Fibroblast of skin of left quadriceps (primary cell): Measurements from ENCODE around the gene CCR9.

Experiments
- DNase-seq, 2 experiments: peaks; one replicate each; pipeline ENCODE4 v3.0.0-alpha.2; 2013; ENCODE audit warnings: low read depth in 2 of 2

The CCR9 gene

DNA sequence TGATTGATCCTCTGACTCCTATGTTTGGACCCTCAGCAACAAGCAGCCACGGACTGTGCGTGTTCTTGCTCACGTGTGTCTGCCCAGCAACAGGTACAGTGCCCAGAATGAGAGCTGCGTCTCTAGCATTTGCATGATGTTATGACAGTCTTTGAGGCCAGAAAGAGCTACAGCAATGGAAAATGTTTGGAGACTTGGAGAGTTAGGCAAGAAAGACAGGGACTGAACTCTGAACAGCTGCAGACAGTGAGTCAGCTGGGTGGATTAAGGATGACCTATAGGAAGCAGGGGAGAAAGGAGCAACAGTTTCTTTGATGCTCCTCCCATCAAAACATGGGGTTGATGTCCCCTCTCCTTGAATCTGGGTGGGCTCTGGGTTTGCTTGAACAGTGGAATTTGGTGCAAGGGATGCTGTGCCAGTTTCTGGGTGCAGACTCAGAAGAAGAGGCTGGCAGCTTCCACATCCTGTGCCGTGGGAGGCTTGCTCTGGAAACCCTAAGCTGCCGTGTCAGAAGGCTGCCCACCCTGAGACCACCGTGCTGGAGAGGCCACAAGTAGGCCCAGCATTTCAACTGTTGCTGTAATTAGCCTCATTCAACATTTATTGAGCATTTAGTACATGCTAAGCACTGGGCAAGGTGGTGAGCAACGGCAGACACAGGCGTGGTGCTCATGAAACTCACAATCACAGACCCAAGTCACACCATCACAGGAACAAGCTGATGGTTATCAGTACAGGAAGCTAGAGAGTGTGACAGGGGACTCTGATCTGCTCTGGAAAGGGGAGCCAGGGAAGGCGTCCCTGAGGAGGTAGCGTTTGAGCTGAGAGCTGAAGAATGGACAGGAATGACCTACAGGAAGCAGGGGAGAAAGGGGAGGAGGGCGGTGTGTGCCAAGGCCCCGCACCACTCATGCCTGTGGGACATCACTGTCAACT lies 21.7 kb downstream of the CCR9 start:
- no peak for DNase-seq

DNA sequence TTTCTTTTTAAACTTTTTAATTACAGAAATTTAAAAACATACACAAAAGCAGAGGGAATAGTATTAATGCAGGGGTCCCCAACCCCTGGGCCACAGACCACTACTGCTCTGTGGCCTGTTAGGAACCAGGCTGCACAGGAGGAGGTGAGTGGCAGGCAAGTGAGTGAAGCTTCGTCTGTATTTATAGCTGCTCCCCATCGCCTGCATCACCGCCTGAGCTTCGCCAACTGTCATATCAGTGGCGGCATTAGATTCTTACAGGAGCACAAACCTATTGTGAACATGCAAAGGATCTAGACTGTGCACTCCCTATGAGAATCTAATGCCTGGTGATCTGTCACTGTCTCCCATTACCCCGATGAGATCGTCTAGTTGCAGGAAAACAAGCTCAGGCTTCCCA lies 22.4 kb downstream of the CCR9 start:
- no peak for DNase-seq

DNA sequence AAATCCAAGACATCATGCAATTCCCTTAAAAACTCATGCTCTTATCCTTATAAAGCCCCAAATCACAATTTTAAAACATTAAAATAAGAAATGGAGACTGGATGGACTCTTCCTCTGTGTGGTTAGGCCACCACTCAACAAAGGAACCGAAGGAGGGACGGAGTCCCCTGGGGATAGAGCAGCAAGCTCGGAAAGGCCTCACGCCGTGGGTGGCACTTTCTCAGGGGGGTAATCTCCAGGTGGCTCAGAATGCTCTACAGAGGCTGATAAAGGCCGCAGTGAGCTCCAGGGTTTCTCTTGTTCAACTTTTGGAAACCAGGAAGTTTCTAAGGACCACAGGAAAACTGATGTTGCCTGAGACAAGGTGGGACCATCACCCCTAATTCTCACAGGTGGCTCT lies 23.2 kb downstream of the CCR9 start:
- DNase-seq = no peak

DNA sequence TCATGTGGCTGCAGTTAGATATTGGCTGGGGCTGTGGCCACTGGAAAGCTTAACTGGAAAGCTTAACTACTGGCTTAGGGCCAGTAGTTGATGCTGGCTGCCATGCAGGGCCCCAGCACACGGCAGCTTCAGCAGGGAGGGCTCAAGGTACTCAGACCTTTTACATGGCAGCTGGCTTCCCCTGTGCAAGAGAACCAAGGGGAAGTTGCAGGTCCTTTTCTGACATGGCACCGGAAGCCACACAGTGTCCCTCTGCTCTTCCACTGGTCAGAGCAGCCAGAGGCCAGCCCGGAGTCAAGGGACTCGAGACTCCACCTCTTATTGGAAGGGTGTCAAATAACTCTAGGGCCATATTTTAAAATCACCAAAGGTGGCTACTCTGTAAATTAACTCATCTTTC lies 24.5 kb downstream of the CCR9 start:
- no peak for DNase-seq

DNA sequence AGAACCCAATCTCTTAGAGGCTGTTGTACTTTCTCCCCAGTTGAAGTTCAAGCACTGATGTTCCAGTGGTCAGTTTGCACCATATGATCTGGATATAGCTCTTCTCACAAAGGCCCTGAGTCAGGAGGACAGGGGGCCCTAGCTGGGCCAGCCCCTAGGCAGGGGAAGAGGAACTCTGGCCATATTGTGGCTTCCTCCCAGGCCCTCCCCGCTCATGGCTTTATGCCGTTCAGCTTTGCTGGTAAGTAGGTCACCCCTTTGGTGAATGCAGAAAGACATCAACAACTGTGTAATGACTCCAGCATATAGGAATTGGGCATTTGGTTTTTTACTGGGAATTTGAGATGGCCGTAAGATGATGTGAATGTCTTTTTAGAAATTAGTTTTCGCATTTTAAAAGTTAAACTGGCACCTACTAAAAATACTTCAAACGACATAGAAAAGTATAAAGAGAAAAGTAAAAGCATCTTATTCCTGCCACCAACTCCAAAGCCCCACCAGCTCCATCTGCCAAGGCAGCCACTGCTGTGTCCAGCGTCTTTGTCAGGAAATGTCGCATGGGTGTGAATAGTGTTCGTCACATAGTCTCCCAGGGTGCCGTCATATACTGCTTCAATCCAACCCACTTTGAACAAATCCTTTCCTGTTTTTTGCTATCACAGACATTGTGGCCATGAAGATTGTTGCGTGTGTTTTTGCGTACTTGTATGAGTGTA lies 25.3 kb downstream of the CCR9 start:
- DNase-seq = no peak

DNA sequence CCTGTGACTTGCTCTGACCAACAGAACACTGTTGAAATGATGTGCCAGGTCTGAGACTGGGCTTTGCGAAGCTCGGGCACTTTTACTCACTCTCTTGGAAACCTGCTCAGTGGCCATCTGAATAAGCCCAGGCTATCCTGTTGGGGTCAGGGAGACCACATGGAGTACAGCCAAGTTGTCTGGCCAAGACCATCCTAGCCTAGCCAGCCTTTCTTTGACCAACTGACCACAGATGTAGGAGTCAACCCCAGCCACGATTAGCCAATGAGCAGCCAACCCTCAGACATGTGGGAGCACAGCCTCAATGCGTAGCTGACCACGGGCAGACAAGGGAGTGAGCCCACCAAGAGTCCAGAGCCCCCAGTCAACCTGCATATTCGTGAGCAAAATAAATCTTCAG lies 26.1 kb downstream of the CCR9 start:
- no peak for DNase-seq

DNA sequence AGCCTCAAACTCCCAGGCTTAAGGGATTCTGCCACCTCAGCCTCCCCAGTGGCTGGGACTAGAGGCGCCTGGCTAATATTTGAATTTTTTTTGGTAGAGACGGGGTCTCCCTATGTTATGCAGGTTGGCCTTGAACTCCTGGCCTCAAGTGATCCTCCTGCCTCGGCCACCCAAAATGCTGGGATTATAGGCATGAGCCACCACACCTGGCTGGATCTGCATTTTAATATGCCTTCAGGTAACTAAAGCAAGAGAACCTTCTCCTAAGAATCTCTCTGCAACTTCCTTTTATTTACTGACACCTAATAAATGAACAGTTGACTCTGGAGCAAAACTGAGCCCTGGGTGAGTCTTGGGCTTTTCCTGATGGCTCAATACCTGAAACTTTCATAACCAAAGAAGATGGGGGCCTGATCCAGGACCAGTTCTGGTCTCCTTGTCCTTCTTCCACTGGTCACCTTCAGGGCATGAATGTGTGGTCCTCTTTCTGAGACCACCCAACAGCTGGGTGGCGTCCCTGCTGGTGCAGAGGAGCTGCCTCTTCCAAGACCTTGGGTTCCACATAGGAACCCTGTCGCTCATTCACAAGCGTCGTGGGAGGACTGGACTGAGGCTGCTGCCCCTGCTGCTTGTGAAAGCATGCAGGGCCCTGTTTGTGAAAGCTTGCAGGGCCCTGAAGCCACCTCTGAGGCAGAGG lies 28.2 kb downstream of the CCR9 start:
- DNase-seq = no peak

DNA sequence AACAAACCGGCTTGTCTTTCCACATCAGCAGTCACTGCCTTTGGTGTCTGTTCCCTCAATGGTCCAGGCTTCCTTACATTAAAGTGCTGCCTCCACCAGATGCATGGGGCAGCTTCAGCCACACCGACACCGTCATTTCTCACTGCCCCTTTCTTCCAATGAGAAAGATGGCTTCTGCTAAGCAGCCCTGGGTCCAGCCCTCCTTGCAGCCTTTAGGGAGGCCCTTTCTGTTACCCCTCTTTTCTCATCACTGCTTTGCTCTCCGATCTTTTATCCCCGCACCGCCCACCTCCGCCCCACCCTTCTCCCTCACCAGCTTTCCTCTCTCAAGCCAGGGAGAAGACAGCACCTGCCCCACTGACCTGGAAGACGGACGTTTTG lies 28.7 kb downstream of the CCR9 start:
- DNase-seq = no peak

DNA sequence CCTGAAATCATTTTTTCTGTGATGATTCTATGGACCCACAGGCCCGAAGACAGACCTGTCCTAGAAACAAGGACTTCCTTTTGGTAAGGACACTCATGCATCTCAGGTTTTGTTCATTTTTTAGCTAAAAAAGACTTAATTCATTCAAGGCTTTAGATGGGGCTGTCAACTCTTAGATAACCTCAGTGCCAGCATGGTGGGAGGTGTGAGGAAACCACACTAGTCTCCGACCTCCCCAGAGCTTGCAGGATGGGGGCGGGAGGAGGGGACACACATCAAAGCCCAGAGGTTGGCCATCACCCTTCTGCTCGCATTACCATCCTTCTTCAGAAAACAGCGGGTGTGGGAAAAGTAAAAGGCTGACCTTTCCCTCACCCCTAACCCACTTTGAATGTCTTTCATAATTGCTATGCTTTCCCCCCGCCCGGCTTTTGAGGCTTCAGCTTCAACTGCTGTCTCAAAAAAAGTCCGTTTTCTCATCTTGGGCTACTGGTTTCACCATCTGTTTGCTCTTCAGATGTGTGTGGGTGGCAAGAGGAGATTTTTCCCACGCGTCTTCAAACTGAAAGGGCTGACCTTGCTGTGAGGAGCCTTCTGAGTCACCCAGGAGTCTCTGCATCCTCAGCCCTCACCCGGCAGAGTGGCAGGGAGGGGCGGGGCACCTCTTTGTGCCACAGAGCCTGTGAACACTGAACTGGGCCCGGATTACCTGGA lies 29.3 kb downstream of the CCR9 start:
- DNase-seq = no peak

DNA sequence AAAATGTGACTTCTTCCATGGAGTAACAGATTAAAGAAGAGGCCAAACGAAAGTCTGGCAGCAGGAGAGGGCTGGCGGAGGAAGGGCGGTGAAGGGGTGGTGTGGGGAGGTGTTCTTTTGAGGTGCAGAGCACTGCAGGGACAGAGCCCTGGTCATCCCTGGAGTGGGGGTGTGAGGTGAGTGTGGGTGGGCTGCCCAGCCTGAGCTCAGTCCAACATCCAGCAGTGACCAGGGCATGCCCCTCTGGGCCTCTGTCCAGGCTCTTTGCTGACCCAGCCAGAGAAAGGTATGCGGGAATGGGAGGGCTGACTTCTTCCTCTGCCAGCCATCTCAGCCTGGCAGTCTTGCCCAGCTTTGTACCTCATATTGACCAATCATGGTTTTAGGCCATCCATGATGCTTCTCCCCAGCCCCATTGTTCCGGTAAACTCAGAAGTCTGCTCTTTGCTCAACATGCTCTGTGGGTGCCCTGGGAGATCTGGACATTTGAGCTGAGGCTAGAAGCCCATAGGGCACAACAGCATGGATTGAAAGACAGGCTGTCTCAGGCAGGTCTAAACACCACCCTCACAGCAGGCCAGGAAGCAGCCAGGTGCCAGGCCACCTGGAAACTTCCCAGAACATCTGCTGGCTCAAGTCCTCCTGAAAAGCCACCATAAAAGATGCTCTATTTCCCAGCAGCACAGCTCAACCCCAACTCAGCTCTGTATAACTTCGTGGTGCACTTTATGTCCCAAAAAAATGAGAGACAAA lies 31.0 kb downstream of the CCR9 start:
- DNase-seq = no peak

DNA sequence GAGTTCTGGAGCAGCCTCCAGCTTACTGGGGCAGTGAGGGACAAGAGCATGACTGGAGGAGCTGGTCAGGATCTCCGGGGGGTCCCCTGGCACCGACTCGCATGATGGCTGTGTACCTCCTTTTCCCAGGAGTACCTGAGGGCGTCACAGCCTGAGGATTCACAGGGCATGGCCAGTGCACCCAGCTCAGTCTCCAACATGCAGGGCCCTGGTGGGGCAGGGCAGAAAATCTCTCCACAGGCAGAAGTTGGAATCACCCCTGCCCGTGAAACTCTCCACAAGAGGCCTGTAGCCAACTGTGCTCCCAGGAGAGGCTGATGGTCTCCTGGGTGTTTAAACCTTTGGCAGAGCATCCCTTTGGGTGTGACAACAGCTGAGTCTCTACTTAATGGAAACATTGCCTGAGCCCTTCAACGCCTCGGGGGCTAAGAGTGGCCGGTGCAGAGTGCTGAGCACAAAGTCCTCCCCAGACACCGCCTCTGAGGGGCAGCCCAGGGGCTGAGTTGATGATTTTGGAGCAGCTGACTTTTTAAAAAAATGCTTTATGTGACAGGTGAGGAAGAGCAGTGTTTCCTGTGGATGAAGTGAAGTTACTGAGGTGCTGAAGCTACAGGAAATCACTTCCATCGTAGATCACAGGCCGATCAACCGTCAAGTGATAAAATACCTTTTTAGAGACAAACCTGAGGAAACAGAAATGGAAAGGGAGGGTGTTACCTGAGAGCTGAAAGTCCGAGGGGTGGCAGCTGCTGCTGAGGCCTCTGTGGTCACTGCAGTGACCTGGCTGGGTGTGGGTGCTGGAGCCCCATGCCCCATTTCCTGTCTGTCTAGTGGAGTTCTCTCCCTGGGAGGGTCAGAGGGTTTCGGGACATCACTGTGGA lies 35.1 kb downstream of the CCR9 start:
- no peak for DNase-seq

DNA sequence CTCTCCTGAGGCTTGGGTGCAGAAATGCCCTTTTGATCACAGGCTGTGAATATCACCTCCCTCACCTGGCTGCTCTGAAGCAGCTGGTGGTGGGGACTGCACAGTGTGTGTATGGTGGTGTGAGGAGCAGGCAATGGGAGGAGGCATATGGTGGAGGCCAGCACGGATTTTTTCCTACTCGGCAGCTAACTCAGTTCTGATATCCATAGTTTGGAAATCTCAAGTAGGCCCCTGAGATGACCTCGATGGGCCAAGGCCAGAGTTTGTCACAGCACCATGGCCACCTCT lies 35.6 kb downstream of the CCR9 start:
- no peak for DNase-seq

DNA sequence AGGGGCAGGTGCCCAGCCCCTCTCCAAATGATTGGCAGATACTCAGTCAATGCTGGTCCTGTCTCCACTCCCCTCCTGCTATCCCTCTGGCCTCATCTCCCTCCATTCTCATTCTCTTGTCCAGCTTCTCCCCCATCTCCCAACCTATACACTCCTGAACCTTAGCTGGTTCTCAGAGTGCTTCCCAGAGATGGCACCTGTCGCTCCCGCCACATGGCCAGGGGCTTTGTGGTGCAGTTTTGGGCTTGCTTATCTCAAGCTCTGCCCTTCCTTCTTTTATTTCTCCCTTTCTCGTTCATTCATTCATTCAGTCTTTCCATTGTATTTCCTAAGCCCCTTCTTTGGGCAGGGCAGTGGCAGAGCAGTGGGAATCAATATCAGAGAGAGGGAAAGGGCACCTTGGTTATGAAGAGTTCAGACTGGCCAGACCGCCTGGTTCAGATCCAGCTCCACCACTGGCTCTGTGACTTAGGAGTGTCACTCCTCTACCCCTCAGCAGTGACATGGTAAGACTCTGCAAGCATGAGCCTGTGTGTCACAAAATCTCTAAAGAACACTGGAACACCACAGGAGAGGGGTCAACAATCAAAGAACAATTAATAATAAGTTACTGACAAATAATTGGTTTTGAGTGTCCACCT lies 36.7 kb downstream of the CCR9 start:
- DNase-seq = no peak

DNA sequence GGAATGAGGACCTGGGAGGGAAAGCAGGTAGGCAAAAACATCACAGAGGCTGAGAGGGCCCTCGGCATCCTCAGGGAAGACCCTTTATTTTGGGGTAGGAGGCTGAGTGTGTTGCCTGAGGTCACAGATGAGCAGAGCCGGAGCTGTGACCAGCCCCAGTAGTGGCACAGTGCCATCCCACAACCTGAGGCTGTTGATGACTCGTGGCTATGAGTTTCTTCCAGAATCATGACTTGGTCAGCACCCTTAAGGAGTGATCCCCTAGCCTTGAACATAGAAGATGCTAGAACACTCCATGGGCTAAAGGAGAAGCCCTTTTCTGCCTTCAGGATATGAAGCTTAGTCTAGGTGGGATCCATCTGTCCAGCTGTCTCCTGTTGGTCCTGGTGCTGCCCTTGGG lies 37.4 kb downstream of the CCR9 start:
- no peak for DNase-seq

DNA sequence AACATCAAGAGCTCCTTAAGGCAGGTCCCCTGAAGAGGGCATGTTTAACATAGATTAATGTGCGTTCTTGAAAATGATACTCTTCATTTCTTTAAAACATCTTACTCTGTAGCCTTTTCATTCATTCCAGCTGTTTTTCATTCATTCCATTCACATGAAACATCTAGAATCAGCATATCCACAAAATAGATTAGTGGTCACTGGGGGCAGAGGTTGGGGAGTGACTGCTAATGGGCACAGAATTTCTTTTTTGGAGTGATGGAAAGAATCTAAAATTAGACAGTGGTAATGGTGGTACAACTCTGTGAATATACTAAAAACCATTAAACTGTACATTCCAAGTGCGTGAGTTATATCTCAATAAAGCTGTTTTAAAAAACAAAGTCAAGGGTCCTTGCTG lies 41.5 kb downstream of the CCR9 start:
- DNase-seq = no peak

DNA sequence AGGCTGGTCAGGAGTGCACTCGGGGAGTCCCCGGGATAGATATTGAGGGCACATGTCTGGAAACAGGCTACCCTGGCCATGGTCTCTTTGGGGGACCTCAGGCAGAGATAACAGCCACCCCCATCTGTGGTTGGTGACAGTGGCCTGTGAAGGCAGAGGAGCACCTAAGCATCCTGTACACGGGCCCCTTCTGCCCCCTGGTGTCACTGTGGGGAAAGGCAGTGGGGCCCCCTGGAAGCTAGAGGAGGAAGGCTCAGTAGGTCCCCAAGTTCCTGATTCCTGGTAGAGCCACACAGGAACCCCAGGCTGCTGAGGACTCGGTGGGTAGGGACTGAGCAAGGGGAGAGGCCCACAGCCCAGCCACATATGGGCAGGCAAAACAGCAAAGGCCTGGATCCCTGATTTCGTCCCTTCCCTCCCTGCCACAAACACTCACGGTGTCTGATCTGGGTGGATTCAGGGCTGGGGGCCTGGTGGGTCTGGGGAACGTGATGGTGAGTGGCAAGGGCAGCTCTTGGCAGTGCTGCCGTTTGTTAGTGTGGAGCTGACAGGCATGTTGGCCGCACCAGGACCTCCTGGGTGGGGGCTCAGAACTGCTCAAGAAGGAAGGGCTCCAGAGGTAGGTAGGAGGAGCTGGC lies 42.8 kb downstream of the CCR9 start:
- DNase-seq = no peak

DNA sequence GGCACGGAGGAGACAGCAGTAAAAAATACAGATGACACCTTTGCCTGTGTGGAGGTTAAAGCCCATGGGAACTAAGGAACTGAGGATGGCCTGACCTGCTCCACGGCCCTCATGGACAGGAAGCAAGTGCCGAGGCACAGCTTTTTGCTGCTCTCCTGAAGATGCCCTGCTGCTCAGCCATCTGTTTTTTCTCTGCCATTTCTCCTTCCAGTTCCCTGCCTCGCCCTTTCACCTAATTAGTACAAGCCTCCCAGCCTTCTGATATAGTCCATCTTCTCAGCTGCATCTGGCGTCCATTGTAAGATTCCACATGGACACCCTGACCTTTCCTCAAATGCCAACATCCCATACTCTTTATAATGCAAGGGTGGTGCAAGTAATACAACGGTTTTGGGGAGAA lies 45.2 kb downstream of the CCR9 start:
- DNase-seq = no peak

DNA sequence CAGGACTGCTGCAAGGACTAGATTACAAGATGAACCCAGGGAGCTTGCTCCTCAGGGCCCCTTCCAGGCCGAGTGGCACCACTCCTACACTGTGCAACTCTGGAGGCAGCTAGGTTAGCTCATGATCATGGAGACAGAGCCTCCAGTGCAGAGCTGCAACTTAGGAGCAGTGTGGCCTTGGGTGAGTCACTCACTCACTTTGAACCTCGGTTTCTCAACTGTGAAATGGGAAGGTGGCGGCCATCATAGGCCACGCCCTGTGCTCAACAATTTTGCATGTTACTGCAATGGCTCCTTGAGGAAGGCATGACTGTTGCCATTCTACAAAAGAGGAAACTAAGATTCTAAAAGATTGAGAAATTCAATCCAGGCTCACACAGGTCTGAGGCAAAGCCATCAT lies 45.8 kb downstream of the CCR9 start:
- DNase-seq = no peak

DNA sequence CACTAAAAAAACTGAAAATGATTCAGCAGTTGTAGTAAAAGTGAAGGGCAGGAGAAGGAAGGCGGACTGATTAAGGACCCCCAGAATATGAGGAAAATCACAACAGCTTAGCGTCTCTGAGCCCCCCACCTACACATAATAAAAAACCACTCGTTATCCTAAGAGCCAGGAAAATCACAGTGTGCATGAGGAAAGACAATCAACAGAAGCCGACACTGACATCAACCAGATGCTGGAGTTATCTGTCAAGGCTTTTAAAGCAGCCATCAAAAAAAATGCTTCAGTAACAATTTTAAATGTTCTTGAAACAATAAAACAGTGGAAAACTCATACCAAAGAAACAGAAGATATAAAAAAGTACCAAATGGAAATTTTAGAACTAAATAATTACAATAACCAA lies 47.2 kb downstream of the CCR9 start:
- no peak for DNase-seq

DNA sequence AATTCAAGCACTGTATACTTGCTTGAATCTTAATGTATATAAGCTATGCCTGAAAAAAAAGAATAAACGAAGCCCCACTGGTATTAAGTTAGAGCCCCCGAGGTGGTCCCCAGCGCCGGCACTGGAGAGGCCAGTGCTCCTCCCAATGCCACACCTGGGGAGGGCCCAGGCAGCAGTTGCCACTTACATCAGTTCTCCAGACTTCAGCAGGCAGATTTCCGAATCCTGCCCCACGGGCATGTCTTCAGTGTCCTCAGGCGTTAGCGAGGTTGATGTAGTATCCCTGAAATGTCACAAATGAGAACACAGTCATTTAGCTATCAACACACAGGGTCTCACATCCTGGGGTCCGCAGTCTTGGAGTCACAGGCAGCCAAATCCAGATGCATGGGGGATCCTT lies 49.9 kb downstream of the CCR9 start:
- no peak for DNase-seq
